Measurements from ENCODE around the gene ZCWPW1. TPM values are rescaled to one million over a fixed set of nuclear protein-coding genes. Genes with fewer than 3 reads are reported as not detected.

Gene ZCWPW1
- polyA plus RNA-seq, 1 experiment: 2.2 TPM

GRCh38 chr7:100465299-100465698 is 36.8 kb upstream of the ZCWPW1 start:
- ChIA-PET POLR2A (no interaction called here), CTCF (interaction anchor here (1.0 to 3.5 kb wide), 15 partner anchors 8 to 369 kb away, joined by 3 to 40 read pairs (median 4); partner anchors contain the start of genes MOSPD3, POP7 and TSC22D4)
- no peak for TF ChIP-seq CTCF (IDR thresholded peaks at IDR 0.05; ENCODE audit: insufficient read depth, low read depth, low read length)
- no peaks in the 10 kb centered on the region for H3K27me3 ChIP-seq (ENCODE audit: control insufficient read depth, insufficient read depth, low read length)
- no peak overlapping the region for H3K4me3 ChIP-seq (ENCODE audit: low read depth, low read length)
- no peak for DNase-seq (ENCODE audit: low read depth)
- H3K36me3 ChIP-seq (ENCODE audit: control insufficient read depth, insufficient read depth, low read length): peaks cover 16% of the 10 kb centered on the region

DNA sequence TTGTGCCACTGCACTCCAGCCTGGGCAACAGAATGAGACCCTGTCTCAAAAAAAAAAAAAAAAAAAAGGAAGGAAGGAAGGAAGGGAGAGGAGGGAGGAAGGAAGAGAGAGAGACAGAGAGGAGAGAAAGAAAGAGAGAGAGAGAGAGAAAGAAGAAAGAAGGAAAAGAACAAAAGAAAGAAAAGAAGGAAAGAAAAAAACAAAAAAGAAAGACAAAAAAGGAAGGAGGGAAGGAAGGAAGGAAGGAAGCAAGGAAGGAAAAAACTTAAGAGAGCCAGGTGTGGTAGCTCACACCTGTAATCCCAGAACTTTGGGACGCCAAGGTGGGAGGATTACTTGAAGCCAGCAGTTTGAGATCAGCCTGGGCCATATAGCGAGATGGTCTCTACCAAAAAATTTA is 36.3 kb upstream of the ZCWPW1 start:
- H3K27me3 ChIP-seq (ENCODE audit: control insufficient read depth, insufficient read depth, low read length): no peaks in the 10 kb centered on the region
- DNase-seq (ENCODE audit: low read depth): no peak
- TF ChIP-seq CTCF (IDR thresholded peaks at IDR 0.05; ENCODE audit: insufficient read depth, low read depth, low read length): no peak
- CTCF ChIA-PET: interaction anchor here (1.2 to 3.5 kb wide), 9 partner anchors 10 to 168 kb away, joined by 3 to 40 read pairs (median 4); partner anchors contain the start of genes MOSPD3 and TSC22D4
- H3K36me3 ChIP-seq (ENCODE audit: control insufficient read depth, insufficient read depth, low read length): peaks cover 16% of the 10 kb centered on the region
- H3K4me3 ChIP-seq (ENCODE audit: low read depth, low read length): no peak overlapping the region
- POLR2A ChIA-PET: no interaction called here

DNA sequence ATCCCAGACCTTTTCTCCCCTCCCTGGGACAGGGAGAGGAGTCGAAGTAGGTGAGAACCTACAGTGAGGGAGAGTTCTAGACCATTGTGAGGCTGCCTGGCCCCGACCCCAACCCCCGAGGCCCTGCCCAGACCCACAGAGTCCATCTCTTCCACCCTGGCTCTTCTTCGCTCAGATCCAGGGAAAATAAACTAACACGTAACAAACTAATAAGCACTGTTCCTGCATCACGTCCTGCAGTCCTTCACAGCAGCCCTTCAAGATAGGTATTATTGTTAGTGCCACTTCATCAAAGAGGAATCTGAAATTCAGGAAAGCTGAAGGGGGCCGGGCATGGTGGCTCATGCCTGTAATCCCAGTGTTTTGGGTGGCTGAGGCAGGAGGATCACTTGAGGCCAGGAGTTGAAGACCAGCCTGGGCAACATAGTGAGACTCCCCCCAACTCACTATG is 35.7 kb upstream of the ZCWPW1 start, which contains the start of gene SPACDR:
TSS of gene SPACDR (minus strand) at position 51 of the 451 bp plus-strand sequence. CDS start 235 bp downstream, outside the sequence.
- no peak for TF ChIP-seq CTCF (IDR thresholded peaks at IDR 0.05; ENCODE audit: insufficient read depth, low read depth, low read length)
- no peak for DNase-seq (ENCODE audit: low read depth)
- Histone ChIP-seq H3K4me3 (ENCODE audit: low read depth, low read length) (no peak within 1 kb of the TSS), H3K36me3 (ENCODE audit: control insufficient read depth, insufficient read depth, low read length) (peaks cover 16% of the 10 kb centered on the region), H3K27me3 (ENCODE audit: control insufficient read depth, insufficient read depth, low read length) (no peaks in the 10 kb centered on the region)
- CTCF ChIA-PET: interaction anchor here (1.5 to 3.5 kb wide), 5 partner anchors 13 to 100 kb away, joined by 4 to 40 read pairs (median 11); no protein-coding TSS in a partner anchor
- POLR2A ChIA-PET: no interaction called here

DNA sequence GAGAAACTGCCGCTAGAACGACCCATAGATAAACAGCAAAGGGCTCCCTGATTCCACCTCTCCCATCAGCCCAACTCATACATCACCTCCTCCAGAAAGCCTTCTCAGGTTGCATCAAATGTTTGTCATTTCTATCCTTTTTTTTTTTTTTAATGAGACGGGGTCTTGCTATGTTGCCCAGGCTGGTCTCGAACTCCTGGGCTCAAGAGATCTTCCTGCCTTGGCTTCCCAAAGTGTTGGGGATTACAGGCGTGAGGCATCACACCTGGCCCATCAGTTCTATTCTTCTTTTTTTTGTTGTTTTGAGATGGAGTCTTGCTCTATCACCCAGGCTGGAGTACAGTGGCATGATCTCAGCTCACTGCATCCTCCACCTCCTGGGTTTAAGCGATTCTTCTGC is 28.5 kb upstream of the ZCWPW1 start:
- Histone ChIP-seq H3K4me3 (ENCODE audit: low read depth, low read length) (no peak overlapping the region), H3K27me3 (ENCODE audit: control insufficient read depth, insufficient read depth, low read length) (no peaks in the 10 kb centered on the region), H3K36me3 (ENCODE audit: control insufficient read depth, insufficient read depth, low read length) (peaks cover 5% of the 10 kb centered on the region)
- DNase-seq (ENCODE audit: low read depth): no peak
- no peak for TF ChIP-seq CTCF (IDR thresholded peaks at IDR 0.05; ENCODE audit: insufficient read depth, low read depth, low read length)
- POLR2A ChIA-PET: no interaction called here
- CTCF ChIA-PET: interaction anchor here (1.3 to 5.9 kb wide), 2 partner anchors 9 to 13 kb away, joined by 4 to 34 read pairs; no protein-coding TSS in a partner anchor

DNA sequence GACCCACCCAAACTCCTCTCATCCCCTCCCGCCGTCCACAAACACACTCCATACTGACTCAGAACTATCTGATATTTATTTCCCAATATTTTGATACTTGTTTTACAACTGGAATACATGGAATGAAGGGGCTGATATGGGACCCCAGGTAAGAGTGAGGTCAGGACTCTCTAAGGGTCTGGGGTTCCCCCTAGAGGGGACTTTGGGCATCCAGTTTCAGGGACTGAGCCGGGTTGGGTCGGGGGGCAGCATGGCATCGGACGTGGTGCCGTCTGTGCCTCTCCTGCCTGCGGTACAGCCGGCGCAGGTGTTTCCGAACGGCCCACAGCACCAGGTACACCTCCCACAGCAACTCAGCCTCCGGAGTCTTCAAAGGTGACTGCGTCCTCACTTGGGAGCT is 28.1 kb upstream of the ZCWPW1 start:
- no peak overlapping the region for H3K4me3 ChIP-seq (ENCODE audit: low read depth, low read length)
- peaks cover 5% of the 10 kb centered on the region for H3K36me3 ChIP-seq (ENCODE audit: control insufficient read depth, insufficient read depth, low read length)
- TF ChIP-seq CTCF (IDR thresholded peaks at IDR 0.05; ENCODE audit: insufficient read depth, low read depth, low read length): no peak
- ChIA-PET POLR2A (no interaction called here), CTCF (interaction anchor here (1.3 to 5.9 kb wide), 2 partner anchors 9 to 13 kb away, joined by 4 to 34 read pairs; no protein-coding TSS in a partner anchor)
- H3K27me3 ChIP-seq (ENCODE audit: control insufficient read depth, insufficient read depth, low read length): no peaks in the 10 kb centered on the region
- no peak for DNase-seq (ENCODE audit: low read depth)

Data from BJ (cell line).